Measurements from ENCODE around the gene ZNF302. TPM values are rescaled to one million over a fixed set of nuclear protein-coding genes. Genes with fewer than 3 reads are reported as not detected.
"Not testable (repeated sequence)": the region's sequence is repeated elsewhere in the genome, so short reads cannot be mapped to it uniquely, and the experiment has no call there.

The ZNF302 gene
- total and polyA plus RNA-seq, 9 donors, result 41.7 to 59.4 (median 48.3) TPM

DNA sequence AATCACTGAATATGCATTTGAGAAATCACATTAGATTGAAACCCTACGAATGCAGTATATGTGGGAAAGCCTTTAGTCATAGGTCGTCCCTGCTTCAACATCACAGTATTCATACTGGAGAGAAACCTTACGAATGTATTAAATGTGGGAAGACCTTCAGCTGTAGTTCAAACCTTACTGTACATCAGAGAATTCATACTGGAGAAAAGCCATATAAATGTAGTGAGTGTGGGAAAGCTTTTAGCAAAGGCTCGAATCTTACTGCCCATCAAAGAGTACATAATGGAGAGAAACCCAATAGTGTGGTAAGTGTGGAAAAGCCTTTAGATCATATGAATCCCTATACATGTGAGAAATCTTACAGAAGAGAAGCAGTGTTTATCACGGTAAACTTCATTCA lies 7.8 kb downstream of the ZNF302 start:
- not testable (repeated sequence) for H3K27ac ChIP-seq (ENCODE audit: low read length); H3K27me3 ChIP-seq (ENCODE audit: control insufficient read depth, insufficient read depth, low read length); H3K4me3 ChIP-seq (ENCODE audit: low read length); H3K4me1 ChIP-seq (ENCODE audit: control insufficient read depth, insufficient read depth, low read length); DNase-seq
- WGBS (ENCODE audit: insufficient coverage), result no CpG with 5 or more reads among the region's 5 CpGs
- Histone ChIP-seq H3K36me3 (ENCODE audit: control insufficient read depth, insufficient read depth, low read length) (peaks cover 23% of the 10 kb centered on the region), H3K9me3 (replicated peaks; ENCODE audit: control insufficient read depth, low read depth, low read length) (peaks cover 31% of the 10 kb centered on the region)

DNA sequence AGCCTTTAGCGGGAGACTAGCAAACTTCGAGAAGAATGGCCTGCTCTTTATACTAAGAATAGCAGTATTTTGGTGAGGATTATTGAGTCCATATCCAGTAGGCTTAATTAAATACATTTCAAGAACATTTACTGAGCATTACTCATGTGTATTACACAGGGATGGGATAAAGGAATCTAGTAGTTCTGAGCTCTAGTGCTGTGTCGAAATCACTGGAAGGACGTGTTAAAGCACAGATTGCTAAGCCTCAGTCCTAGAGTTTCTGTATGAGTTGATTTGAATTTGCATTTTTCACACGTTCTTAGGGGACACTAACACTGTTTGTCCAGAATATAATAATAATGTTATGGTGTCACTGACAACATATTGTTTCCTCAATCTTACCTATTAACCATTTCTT lies 9.0 kb downstream of the ZNF302 start:
- H3K27ac ChIP-seq (ENCODE audit: low read length), result no peak overlapping the region
- H3K36me3 ChIP-seq (ENCODE audit: control insufficient read depth, insufficient read depth, low read length), result peaks cover 19% of the 10 kb centered on the region
- peaks cover 28% of the 10 kb centered on the region for H3K9me3 ChIP-seq (replicated peaks; ENCODE audit: control insufficient read depth, low read depth, low read length)
- H3K4me1 ChIP-seq (ENCODE audit: control insufficient read depth, insufficient read depth, low read length), result no peaks in the 10 kb centered on the region
- no CpG with 5 or more reads among the region's 5 CpGs for WGBS (ENCODE audit: insufficient coverage)
- peaks cover 2% of the 10 kb centered on the region for H3K27me3 ChIP-seq (ENCODE audit: control insufficient read depth, insufficient read depth, low read length)
- H3K4me3 ChIP-seq (ENCODE audit: low read length), result no peak overlapping the region
- no peak for DNase-seq

DNA sequence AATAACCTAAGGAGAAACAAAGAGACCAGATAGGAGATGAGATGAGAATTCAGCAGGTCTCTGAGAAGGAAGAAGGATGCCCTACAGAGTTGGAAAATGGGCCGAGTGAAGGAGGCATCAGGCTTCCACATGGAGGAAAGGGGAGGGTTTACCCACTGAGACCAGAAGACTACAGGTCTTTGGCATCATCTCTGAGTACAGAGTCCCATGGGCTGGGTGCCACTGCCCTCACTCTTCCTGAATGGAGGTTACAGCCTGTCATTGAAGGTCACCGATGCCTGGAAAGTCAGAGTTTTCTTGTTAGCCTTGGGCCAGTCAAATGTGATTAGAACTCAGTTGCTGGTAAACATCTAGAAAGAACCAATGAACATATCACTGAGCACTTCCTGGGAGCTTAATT lies 9.9 kb downstream of the ZNF302 start:
- no peak for DNase-seq
- WGBS (ENCODE audit: insufficient coverage), result 86% methylated on average over 1 of the region's 2 CpGs
- Histone ChIP-seq H3K4me3 (ENCODE audit: low read length) (no peak overlapping the region), H3K9me3 (replicated peaks; ENCODE audit: control insufficient read depth, low read depth, low read length) (peaks cover 22% of the 10 kb centered on the region), H3K36me3 (ENCODE audit: control insufficient read depth, insufficient read depth, low read length) (peaks cover 14% of the 10 kb centered on the region), H3K27me3 (ENCODE audit: control insufficient read depth, insufficient read depth, low read length) (peaks cover 2% of the 10 kb centered on the region), H3K4me1 (ENCODE audit: control insufficient read depth, insufficient read depth, low read length) (no peaks in the 10 kb centered on the region), H3K27ac (ENCODE audit: low read length) (no peak overlapping the region)

DNA sequence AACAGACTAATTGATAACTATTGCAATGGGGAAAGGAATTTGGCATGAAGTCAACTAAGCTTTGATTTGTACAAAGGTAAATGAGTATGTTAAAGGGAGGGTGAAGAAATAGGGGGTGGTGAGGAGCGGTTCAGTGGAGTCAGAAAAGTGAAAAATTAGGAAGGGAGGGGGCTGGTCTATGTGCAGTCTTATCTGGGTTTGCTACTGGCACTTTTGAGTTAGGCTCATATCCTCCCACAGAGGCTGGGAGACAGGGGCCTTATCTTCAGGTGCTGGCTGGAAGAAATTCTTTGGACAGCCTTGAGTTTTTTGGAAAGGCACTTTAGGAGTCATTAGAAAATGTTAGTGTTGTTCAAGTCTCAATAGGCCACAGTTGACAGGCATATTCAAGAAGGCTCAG lies 11.1 kb downstream of the ZNF302 start:
- Histone ChIP-seq H3K27ac (ENCODE audit: low read length) (no peak overlapping the region), H3K9me3 (replicated peaks; ENCODE audit: control insufficient read depth, low read depth, low read length) (peaks cover 19% of the 10 kb centered on the region), H3K36me3 (ENCODE audit: control insufficient read depth, insufficient read depth, low read length) (peaks cover 8% of the 10 kb centered on the region), H3K27me3 (ENCODE audit: control insufficient read depth, insufficient read depth, low read length) (peaks cover 2% of the 10 kb centered on the region), H3K4me1 (ENCODE audit: control insufficient read depth, insufficient read depth, low read length) (no peaks in the 10 kb centered on the region), H3K4me3 (ENCODE audit: low read length) (no peak overlapping the region)
- 88% methylated on average over 1 of the region's 1 CpG for WGBS (ENCODE audit: insufficient coverage)
- DNase-seq, result no peak

DNA sequence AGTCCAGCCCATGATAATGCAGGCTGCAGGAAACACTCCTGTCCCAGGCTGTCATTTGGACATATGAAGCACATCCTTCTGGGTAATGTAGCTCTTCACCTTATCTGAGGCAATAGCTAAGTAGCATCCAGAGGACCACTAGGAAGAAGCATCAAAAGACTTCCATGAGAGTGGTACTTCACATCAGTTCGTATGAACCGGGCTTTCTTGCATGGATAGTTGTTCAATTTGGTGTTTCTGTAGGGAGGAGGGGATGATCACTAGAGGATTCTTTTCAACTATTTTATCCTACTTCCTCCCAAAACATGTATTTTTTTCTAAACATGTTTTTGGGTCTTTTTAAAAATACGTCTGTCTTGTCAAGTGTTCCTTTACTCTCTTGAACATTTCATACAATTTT lies 12.9 kb downstream of the ZNF302 start:
- Histone ChIP-seq H3K4me3 (ENCODE audit: low read length) (no peak overlapping the region), H3K27ac (ENCODE audit: low read length) (no peak overlapping the region), H3K9me3 (replicated peaks; ENCODE audit: control insufficient read depth, low read depth, low read length) (peaks cover 11% of the 10 kb centered on the region), H3K27me3 (ENCODE audit: control insufficient read depth, insufficient read depth, low read length) (peaks cover 2% of the 10 kb centered on the region), H3K4me1 (ENCODE audit: control insufficient read depth, insufficient read depth, low read length) (no peaks in the 10 kb centered on the region), H3K36me3 (ENCODE audit: control insufficient read depth, insufficient read depth, low read length) (no peaks in the 10 kb centered on the region)
- no CpG with 5 or more reads among the region's 3 CpGs for WGBS (ENCODE audit: insufficient coverage)
- DNase-seq, result no peak

DNA sequence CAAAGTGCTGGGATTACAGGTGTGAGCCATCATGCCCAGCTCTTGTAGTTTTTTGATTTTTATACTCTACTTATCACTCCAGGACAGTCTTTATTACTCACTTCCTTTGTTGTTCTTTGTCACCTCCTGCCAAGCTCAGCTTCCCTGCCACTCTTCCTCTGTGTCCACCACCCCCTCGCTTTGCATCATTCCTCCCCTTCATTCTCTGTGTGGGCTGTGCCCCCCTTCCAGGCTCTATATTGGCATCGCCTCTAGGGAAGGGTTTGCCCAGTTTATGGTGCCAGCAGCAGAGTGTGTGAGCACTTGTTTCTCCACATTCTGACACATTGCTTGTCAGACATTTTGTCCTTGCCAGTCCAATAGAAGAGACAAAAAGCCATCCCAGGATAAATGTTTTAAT lies 15.1 kb downstream of the ZNF302 start:
- Histone ChIP-seq H3K9me3 (replicated peaks; ENCODE audit: control insufficient read depth, low read depth, low read length) (no peaks in the 10 kb centered on the region), H3K4me1 (ENCODE audit: control insufficient read depth, insufficient read depth, low read length) (no peaks in the 10 kb centered on the region), H3K4me3 (ENCODE audit: low read length) (no peak overlapping the region), H3K27ac (ENCODE audit: low read length) (no peak overlapping the region), H3K36me3 (ENCODE audit: control insufficient read depth, insufficient read depth, low read length) (no peaks in the 10 kb centered on the region), H3K27me3 (ENCODE audit: control insufficient read depth, insufficient read depth, low read length) (peaks cover 2% of the 10 kb centered on the region)
- no peak for DNase-seq
- WGBS (ENCODE audit: insufficient coverage), result 71% methylated on average over 1 of the region's 2 CpGs

DNA sequence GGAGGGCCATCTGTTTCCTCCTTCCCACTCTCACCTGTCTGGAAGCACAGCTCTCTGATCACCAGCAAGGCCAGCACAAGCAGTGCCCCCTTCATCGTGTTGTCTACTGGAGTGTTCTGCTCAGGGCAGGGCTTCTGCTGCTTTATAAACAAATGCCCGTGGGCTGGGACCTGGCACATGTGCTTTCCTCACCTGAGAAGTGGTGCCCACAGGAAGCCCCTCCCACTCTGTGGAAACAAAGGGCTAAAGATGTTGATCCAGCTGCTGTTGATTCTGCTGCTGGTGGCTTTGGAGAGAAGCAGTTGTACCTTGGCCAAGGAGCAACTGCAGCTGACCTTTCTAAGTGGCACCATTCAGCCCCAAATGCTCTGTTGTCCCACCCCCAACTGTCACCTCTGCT lies 30.2 kb downstream of the ZNF302 start:
- no peak overlapping the region for H3K4me3 ChIP-seq (ENCODE audit: low read length)
- H3K27me3 ChIP-seq (ENCODE audit: control insufficient read depth, insufficient read depth, low read length), result no peaks in the 10 kb centered on the region
- DNase-seq, result no peak
- H3K36me3 ChIP-seq (ENCODE audit: control insufficient read depth, insufficient read depth, low read length), result no peaks in the 10 kb centered on the region
- no peaks in the 10 kb centered on the region for H3K4me1 ChIP-seq (ENCODE audit: control insufficient read depth, insufficient read depth, low read length)
- no peak overlapping the region for H3K27ac ChIP-seq (ENCODE audit: low read length)
- 100% methylated on average over 1 of the region's 2 CpGs for WGBS (ENCODE audit: insufficient coverage)
- H3K9me3 ChIP-seq (replicated peaks; ENCODE audit: control insufficient read depth, low read depth, low read length), result peaks cover 7% of the 10 kb centered on the region

DNA sequence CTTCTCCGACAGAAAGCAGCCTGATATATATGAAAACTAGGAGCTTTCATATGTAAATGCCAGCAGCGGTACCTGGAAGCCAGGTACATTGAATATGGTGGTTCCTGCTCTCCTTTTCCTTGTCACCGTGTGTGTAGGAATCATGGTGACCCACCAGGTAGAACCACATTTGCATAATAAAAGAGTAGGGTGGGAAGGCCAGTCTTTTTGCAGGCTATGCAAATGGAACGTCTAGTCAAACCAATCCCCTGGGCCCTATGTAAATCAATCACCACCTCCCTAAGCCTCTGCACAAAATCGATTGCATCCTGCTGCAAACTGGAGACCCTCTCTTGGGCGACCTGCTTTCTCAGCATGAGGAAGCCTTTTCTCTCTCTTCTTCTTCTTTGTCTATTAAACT lies 34.4 kb downstream of the ZNF302 start:
- no peak for DNase-seq
- no peaks in the 10 kb centered on the region for H3K36me3 ChIP-seq (ENCODE audit: control insufficient read depth, insufficient read depth, low read length)
- no peaks in the 10 kb centered on the region for H3K4me1 ChIP-seq (ENCODE audit: control insufficient read depth, insufficient read depth, low read length)
- WGBS (ENCODE audit: insufficient coverage), result 63% methylated on average over 3 of the region's 6 CpGs
- no peaks in the 10 kb centered on the region for H3K27me3 ChIP-seq (ENCODE audit: control insufficient read depth, insufficient read depth, low read length)
- H3K27ac ChIP-seq (ENCODE audit: low read length), result no peak overlapping the region
- peaks cover 10% of the 10 kb centered on the region for H3K9me3 ChIP-seq (replicated peaks; ENCODE audit: control insufficient read depth, low read depth, low read length)
- H3K4me3 ChIP-seq (ENCODE audit: low read length), result no peak overlapping the region

DNA sequence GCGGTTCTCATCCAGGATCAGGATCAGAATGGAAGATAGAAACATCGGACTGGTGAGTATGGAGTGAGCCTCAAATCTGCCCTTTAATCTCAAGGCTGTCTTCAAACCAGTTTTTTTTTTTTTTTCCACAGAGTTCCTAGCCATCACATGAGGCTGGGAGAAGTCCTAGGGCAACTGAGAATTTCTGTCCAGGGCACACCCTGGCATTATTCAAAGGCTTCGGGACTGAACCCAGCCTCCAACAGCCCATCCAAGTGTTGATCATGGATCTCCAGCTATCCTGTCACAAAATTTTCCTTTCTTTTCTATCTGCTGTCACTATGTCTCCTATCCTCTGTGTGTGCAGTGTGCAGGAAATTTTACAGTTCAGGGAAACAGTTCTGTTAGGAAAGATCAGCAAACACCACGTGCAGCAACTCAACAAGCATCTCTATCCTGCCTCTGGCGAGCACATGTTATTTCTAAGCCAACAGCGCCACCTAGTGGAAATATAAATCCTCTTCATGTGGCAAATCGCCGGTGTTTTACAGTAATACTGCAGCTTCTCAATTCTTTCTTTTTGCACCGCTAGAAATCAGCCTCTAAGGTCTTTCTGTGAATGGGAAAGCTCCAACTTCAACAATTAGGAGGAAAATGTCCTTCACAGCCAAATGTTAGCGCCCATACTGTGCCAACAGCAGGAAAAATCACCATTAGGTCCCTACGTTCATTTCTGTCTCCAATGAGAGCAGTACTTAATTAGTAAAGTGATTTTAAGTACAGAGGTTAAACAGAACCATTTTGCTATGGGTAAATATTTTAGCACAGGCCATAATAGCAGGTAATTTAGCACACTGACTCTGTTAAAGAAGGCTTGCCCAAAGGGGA lies 35.1 kb downstream of the ZNF302 start:
- Histone ChIP-seq H3K9me3 (replicated peaks; ENCODE audit: control insufficient read depth, low read depth, low read length) (peaks cover 8% of the 10 kb centered on the region), H3K27me3 (ENCODE audit: control insufficient read depth, insufficient read depth, low read length) (no peaks in the 10 kb centered on the region), H3K4me3 (ENCODE audit: low read length) (no peak overlapping the region), H3K36me3 (ENCODE audit: control insufficient read depth, insufficient read depth, low read length) (no peaks in the 10 kb centered on the region), H3K4me1 (ENCODE audit: control insufficient read depth, insufficient read depth, low read length) (no peaks in the 10 kb centered on the region), H3K27ac (ENCODE audit: low read length) (no peak overlapping the region)
- 30% methylated on average over 8 of the region's 11 CpGs for WGBS (ENCODE audit: insufficient coverage)
- peak; percentile 69 for DNase-seq

DNA sequence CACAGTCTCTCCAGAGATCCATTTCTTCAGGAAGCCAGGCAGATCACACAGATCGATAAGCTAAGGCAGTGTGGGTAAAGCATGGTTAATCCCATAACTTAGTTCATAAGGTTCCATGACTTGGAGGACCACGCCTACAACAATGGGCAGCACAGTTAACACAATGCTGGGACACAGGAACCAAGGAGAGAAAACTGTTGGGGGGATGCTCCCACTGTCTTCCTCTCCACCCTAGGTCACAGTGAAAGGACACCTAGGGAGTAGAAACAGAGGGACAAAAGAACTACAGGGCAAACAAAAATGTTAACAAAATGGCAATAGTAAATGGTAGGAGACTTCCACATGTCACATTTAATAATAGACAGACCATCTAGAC lies 35.8 kb downstream of the ZNF302 start:
- no peaks in the 10 kb centered on the region for H3K4me1 ChIP-seq (ENCODE audit: control insufficient read depth, insufficient read depth, low read length)
- no peak overlapping the region for H3K27ac ChIP-seq (ENCODE audit: low read length)
- H3K4me3 ChIP-seq (ENCODE audit: low read length), result no peak overlapping the region
- DNase-seq, result no peak
- H3K27me3 ChIP-seq (ENCODE audit: control insufficient read depth, insufficient read depth, low read length), result no peaks in the 10 kb centered on the region
- no CpG with 5 or more reads among the region's 2 CpGs for WGBS (ENCODE audit: insufficient coverage)
- peaks cover 6% of the 10 kb centered on the region for H3K9me3 ChIP-seq (replicated peaks; ENCODE audit: control insufficient read depth, low read depth, low read length)
- no peaks in the 10 kb centered on the region for H3K36me3 ChIP-seq (ENCODE audit: control insufficient read depth, insufficient read depth, low read length)

DNA sequence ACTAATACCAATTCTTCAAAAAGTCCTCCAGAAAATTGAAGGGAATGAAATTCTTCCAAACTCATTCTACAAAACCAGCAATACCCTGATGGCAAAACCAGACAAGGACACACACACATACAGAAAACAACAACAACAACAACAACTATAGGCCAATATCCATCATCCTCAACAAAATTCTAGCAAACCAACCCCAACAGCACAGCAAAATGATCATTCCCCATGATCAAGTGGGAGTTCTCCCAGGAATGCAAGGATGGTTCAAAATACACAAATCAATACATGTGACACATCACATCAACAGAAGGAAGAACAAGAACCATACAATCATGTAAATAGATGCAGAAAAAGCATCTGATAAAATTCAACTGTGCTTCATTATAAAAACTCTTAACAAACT lies 37.9 kb downstream of the ZNF302 start:
- no peak for DNase-seq
- no peak overlapping the region for H3K4me3 ChIP-seq (ENCODE audit: low read length)
- H3K4me1 ChIP-seq (ENCODE audit: control insufficient read depth, insufficient read depth, low read length), result no peaks in the 10 kb centered on the region
- no peak overlapping the region for H3K27ac ChIP-seq (ENCODE audit: low read length)
- no peaks in the 10 kb centered on the region for H3K36me3 ChIP-seq (ENCODE audit: control insufficient read depth, insufficient read depth, low read length)
- peaks cover 6% of the 10 kb centered on the region for H3K9me3 ChIP-seq (replicated peaks; ENCODE audit: control insufficient read depth, low read depth, low read length)
- no peaks in the 10 kb centered on the region for H3K27me3 ChIP-seq (ENCODE audit: control insufficient read depth, insufficient read depth, low read length)

Data from muscle of leg (tissue), 11 donors.